Measurements from ENCODE around the gene E2F1.

E2F1 gene

DNA sequence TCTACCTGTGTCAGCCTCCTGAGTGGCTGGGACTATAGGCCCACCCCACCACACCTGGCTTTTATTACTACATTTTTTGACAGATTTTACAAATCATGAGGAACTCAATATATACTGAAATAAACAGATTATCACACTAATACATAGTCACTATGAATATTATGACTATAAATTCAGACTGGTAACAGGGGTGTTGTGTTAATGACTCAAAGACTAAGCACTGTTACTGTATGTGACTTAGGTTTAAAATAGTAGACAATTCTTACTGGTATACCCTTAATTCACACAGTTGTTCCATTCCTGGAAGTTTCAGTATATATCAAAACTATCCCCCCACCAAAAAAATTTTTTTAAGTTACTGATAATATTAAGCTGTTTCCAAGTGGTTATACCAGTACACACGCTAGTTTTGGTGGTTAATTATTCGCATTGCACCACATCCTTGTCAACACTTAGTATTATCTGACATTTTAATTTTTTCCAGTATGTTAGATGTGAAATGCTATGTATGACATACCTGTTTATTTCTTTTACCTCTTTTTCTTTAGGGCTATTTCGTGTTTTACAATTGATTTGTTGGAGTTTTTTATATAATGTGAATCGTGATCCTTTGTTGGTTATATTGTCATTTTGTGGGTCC, 58.5 kb downstream of the E2F1 start:
- Histone ChIP-seq H3K4me2 (ENCODE audit: low read length) (no peak overlapping the region), H3K4ac (ENCODE audit: low read depth, low read length) (no peak overlapping the region), H3K36me3 (ENCODE audit: control insufficient read depth in 1 of 2, insufficient read depth in 2 of 2, low read length in 2 of 2) (peaks cover 15 to 27% of the 10 kb centered on the region in 2 experiments), H3K79me1 (ENCODE audit: low read length) (no peaks in the 10 kb centered on the region), H2AFZ (ENCODE audit: insufficient read depth, low read length, poor library complexity) (no peak overlapping the region), H3K9ac (ENCODE audit: low read length) (no peak overlapping the region), H3K14ac (ENCODE audit: low read length) (no peak overlapping the region), H2BK5ac (ENCODE audit: low read depth, low read length, poor library complexity) (no peak overlapping the region), H3K18ac (ENCODE audit: low read length) (no peak overlapping the region), H3K23ac (ENCODE audit: low read length) (no peak overlapping the region), H3K4me1 (ENCODE audit: control insufficient read depth in 1 of 2, insufficient read depth in 2 of 2, low read length in 2 of 2) (no peaks in the 10 kb centered on the region), H3K27ac (ENCODE audit: low read depth, low read length) (no peak overlapping the region), H3K9me3 (ENCODE audit: insufficient read depth, low read depth, low read length) (no peaks in the 10 kb centered on the region), H4K8ac (ENCODE audit: low read depth, low read length) (no peak overlapping the region), H3K4me3 (ENCODE audit: low read depth, low read length) (no peak overlapping the region), H2AK5ac (ENCODE audit: low read length) (no peak overlapping the region), H4K91ac (ENCODE audit: low read depth, low read length) (no peak overlapping the region), H2BK12ac (ENCODE audit: low read length) (no peak overlapping the region), H3K79me2 (ENCODE audit: control insufficient read depth, insufficient read depth, low read length, poor library complexity) (no peaks in the 10 kb centered on the region), H2BK120ac (ENCODE audit: insufficient read depth, low read length, poor library complexity) (no peak overlapping the region), H4K12ac (ENCODE audit: low read depth, low read length) (no peak overlapping the region), H3K27me3 (ENCODE audit: insufficient read depth, low read length) (no peaks in the 10 kb centered on the region)
- DNase-seq: no peak
- WGBS (ENCODE audit: extremely low coverage, insufficient coverage, insufficient read length): no CpG with 5 or more reads among the region's 4 CpGs

- Histone ChIP-seq H3K9ac (ENCODE audit: low read length) (no peak overlapping the region), H3K9me3 (ENCODE audit: insufficient read depth, low read depth, low read length) (no peaks in the 10 kb centered on the region), H3K79me2 (ENCODE audit: control insufficient read depth, insufficient read depth, low read length, poor library complexity) (no peaks in the 10 kb centered on the region), H4K91ac (ENCODE audit: low read depth, low read length) (no peak overlapping the region), H3K4me2 (ENCODE audit: low read length) (no peak overlapping the region), H4K8ac (ENCODE audit: low read depth, low read length) (no peak overlapping the region), H3K14ac (ENCODE audit: low read length) (no peak overlapping the region), H3K36me3 (ENCODE audit: control insufficient read depth in 1 of 2, insufficient read depth in 2 of 2, low read length in 2 of 2) (peaks cover 15 to 24% of the 10 kb centered on the region in 2 experiments), H3K4me3 (ENCODE audit: low read depth, low read length) (no peak overlapping the region), H3K27me3 (ENCODE audit: insufficient read depth, low read length) (no peaks in the 10 kb centered on the region), H3K4ac (ENCODE audit: low read depth, low read length) (no peak overlapping the region), H2AFZ (ENCODE audit: insufficient read depth, low read length, poor library complexity) (no peak overlapping the region), H4K12ac (ENCODE audit: low read depth, low read length) (no peak overlapping the region), H3K4me1 (ENCODE audit: control insufficient read depth in 1 of 2, insufficient read depth in 2 of 2, low read length in 2 of 2) (no peaks in the 10 kb centered on the region), H2BK5ac (ENCODE audit: low read depth, low read length, poor library complexity) (no peak overlapping the region), H3K79me1 (ENCODE audit: low read length) (no peaks in the 10 kb centered on the region), H2BK12ac (ENCODE audit: low read length) (no peak overlapping the region), H3K23ac (ENCODE audit: low read length) (no peak overlapping the region), H2BK120ac (ENCODE audit: insufficient read depth, low read length, poor library complexity) (no peak overlapping the region), H2AK5ac (ENCODE audit: low read length) (no peak overlapping the region), H3K27ac (ENCODE audit: low read depth, low read length) (no peak overlapping the region), H3K18ac (ENCODE audit: low read length) (no peak overlapping the region)
- no CpG with 5 or more reads among the region's 4 CpGs for WGBS (ENCODE audit: extremely low coverage, insufficient coverage, insufficient read length)
- DNase-seq: no peak
Measured at GRCh38 chr20:33626190-33626589, 60.0 kb downstream of the E2F1 start.

Measured in trophoblast cell (in vitro differentiated cells and primary cell).